IMR-90 (cell line): Measurements from ENCODE around the gene MYBPC3. TPM values are rescaled to one million over a fixed set of nuclear protein-coding genes. Genes with fewer than 3 reads are reported as not detected.

Experiments
- ATAC-seq: fragments of 200-7000 bp; cut with Tn5 transposase; 2 replicates; pipeline ENCODE4 v1.9.1; 2020; ENCODE audit warnings: low read depth, mild to moderate bottlenecking, moderate library complexity
- BruUV-seq: library from RNA; stranded (reverse); fragments of 400-500 nt; replicated peaks from 2 replicates; lab custom pipeline; 2021; lab: Mats Ljungman, UMichigan
- CTCF ChIA-PET: fragments of 300-600 bp; formaldehyde crosslinking; extraction: SDS; loops from one replicate; lab custom pipeline; 2021; ENCODE audit warnings: antibody characterized with exemption; lab: Yijun Ruan, JAX
- POLR2A ChIA-PET: fragments of 300-600 bp; sonication (Branson Sonifier 250); formaldehyde crosslinking; loops from one replicate; lab custom pipeline; 2022; ENCODE audit warnings: antibody characterized with exemption; ENCODE audit not compliant: unreplicated experiment; lab: Charles Lee
- DNase-seq: peaks from one replicate; pipeline ENCODE4 v3.0.0; 2013
- H2AFZ ChIP-seq: replicated peaks from 2 replicates; pipeline ENCODE3; 2013; ENCODE audit warnings: low read length, mild to moderate bottlenecking; ENCODE audit not compliant: poor library complexity
- H2AK5ac ChIP-seq: 2 replicates; pipeline ENCODE4 v1.6.1; 2013; ENCODE audit warnings: low read depth, low read length, inconsistent platforms
- H2AK9ac ChIP-seq: replicated peaks from 2 replicates; pipeline ENCODE3; 2013; ENCODE audit warnings: mild to moderate bottlenecking, low read depth, low read length, moderate library complexity; ENCODE audit not compliant: poor library complexity
- H2BK120ac ChIP-seq: 2 replicates; pipeline ENCODE4 v1.6.1; 2013; ENCODE audit warnings: low read depth, low read length, inconsistent platforms
- H2BK15ac ChIP-seq: 3 replicates; pipeline ENCODE4 v1.6.1; 2013; ENCODE audit warnings: low read depth, low read length, inconsistent platforms
- H2BK20ac ChIP-seq: 2 replicates; pipeline ENCODE4 v1.6.1; 2013; ENCODE audit warnings: low read depth, mild to moderate bottlenecking, inconsistent platforms, low read length, moderate library complexity
- H2BK5ac ChIP-seq: 2 replicates; pipeline ENCODE4 v1.6.1; 2013; ENCODE audit warnings: mild to moderate bottlenecking, low read depth, low read length, inconsistent platforms; ENCODE audit not compliant: poor library complexity, severe bottlenecking
- H3K14ac ChIP-seq: replicated peaks from 2 replicates; pipeline ENCODE4 v1.6.1; 2013; ENCODE audit warnings: low read depth, low read length, inconsistent platforms
- H3K18ac ChIP-seq: 2 replicates; pipeline ENCODE4 v1.6.1; 2013; ENCODE audit warnings: low read depth, low read length, control low read depth
- H3K23ac ChIP-seq: 2 replicates; pipeline ENCODE4 v1.6.1; 2013; ENCODE audit warnings: low read depth, low read length, inconsistent platforms
- H3K27ac ChIP-seq: 2 replicates; pipeline ENCODE4 v1.5.1; 2013; ENCODE audit warnings: mild to moderate bottlenecking, control low read depth, low read length; ENCODE audit not compliant: insufficient read depth
- H3K27me3 ChIP-seq: 2 replicates; pipeline ENCODE4 v1.6.1; 2013; ENCODE audit warnings: low read length; ENCODE audit not compliant: control insufficient read depth, insufficient read depth
- H3K36me3 ChIP-seq: 2 replicates; pipeline ENCODE4 v1.6.1; 2013; ENCODE audit warnings: low read length, mixed read lengths; ENCODE audit not compliant: control insufficient read depth, insufficient read depth
- H3K4ac ChIP-seq: 2 replicates; pipeline ENCODE4 v1.6.1; 2013; ENCODE audit warnings: low read depth, low read length, inconsistent platforms
- H3K4me1 ChIP-seq: 2 replicates; pipeline ENCODE4 v1.6.1; 2013; ENCODE audit warnings: low read length, mixed read lengths; ENCODE audit not compliant: control insufficient read depth, insufficient read depth
- H3K4me2 ChIP-seq: 2 replicates; pipeline ENCODE4 v1.6.1; 2013; ENCODE audit warnings: low read depth, mild to moderate bottlenecking, control low read depth, low read length, moderate library complexity
- H3K4me3 ChIP-seq: 2 replicates; pipeline ENCODE4 v1.5.1; 2013; ENCODE audit warnings: low read depth, mild to moderate bottlenecking, control low read depth, low read length, moderate library complexity; ENCODE audit not compliant: insufficient read depth
- H3K56ac ChIP-seq: 2 replicates; pipeline ENCODE4 v1.6.1; 2013; ENCODE audit warnings: low read length, inconsistent platforms; ENCODE audit not compliant: insufficient read depth; ENCODE audit errors: extremely low read depth
- H3K79me1 ChIP-seq, 2 experiments: 2 replicates each; pipeline ENCODE4 v1.6.1; 2013; ENCODE audit warnings: low read length in 2 of 2, inconsistent platforms in 1 of 2, low read depth in 1 of 2
- H3K9ac ChIP-seq: 2 replicates; pipeline ENCODE4 v1.6.1; 2013; ENCODE audit warnings: low read depth, low read length, control low read depth
- H3K9me1 ChIP-seq: 2 replicates; pipeline ENCODE4 v1.6.1; 2013; ENCODE audit warnings: low read length, inconsistent platforms; ENCODE audit not compliant: insufficient read depth
- H3K9me3 ChIP-seq: 2 replicates; pipeline ENCODE4 v1.6.1; 2013; ENCODE audit warnings: low read length; ENCODE audit not compliant: control insufficient read depth, insufficient read depth
- H4K20me1 ChIP-seq: 2 replicates; pipeline ENCODE4 v1.6.1; 2013; ENCODE audit warnings: low read length, inconsistent platforms; ENCODE audit not compliant: insufficient read depth
- H4K5ac ChIP-seq: 2 replicates; pipeline ENCODE4 v1.6.1; 2013; ENCODE audit warnings: mild to moderate bottlenecking, low read depth, low read length, control low read depth
- H4K8ac ChIP-seq, 2 experiments: 2 replicates each; pipeline ENCODE4 v1.6.1; 2013; ENCODE audit warnings: low read depth in 2 of 2, low read length in 2 of 2, control low read depth in 1 of 2, inconsistent platforms in 1 of 2
- H4K91ac ChIP-seq: 2 replicates; pipeline ENCODE4 v1.6.1; 2013; ENCODE audit warnings: low read depth, low read length, inconsistent platforms; ENCODE audit not compliant: insufficient read depth
- BHLHE40 ChIP-seq: fragments of 150-350 bp; IDR thresholded peaks from 2 replicates; pipeline ENCODE4 v1.6.1; 2016; ENCODE audit warnings: mild to moderate bottlenecking, low read depth, low read length
- CEBPB ChIP-seq: IDR thresholded peaks from 2 replicates; pipeline ENCODE4 v1.6.1; 2012; ENCODE audit warnings: low read depth, low read length, improper control_type of control experiment
- CTCF ChIP-seq: conservative IDR thresholded peaks from 2 replicates; pipeline ENCODE4 v1.5.1; 2012; ENCODE audit warnings: mild to moderate bottlenecking, low read depth, low read length, improper control_type of control experiment
- ELK1 ChIP-seq: fragments of 150-350 bp; IDR thresholded peaks from 2 replicates; pipeline ENCODE4 v1.6.1; 2016; ENCODE audit warnings: low read depth, mild to moderate bottlenecking, low read length, moderate library complexity, borderline replicate concordance
- FOS ChIP-seq: fragments of 150-350 bp; IDR thresholded peaks from 2 replicates; pipeline ENCODE4 v1.6.1; 2016; ENCODE audit warnings: low read depth, low read length
- MAZ ChIP-seq: IDR thresholded peaks from 2 replicates; pipeline ENCODE4 v1.6.1; 2012; ENCODE audit warnings: low read depth, mild to moderate bottlenecking, low read length, improper control_type of control experiment, moderate library complexity, borderline replicate concordance
- MXI1 ChIP-seq: IDR thresholded peaks from 2 replicates; pipeline ENCODE4 v1.6.1; 2012; ENCODE audit warnings: low read depth, mild to moderate bottlenecking, low read length, moderate library complexity, borderline replicate concordance
- NFE2L2 ChIP-seq: fragments of 150-350 bp; IDR thresholded peaks from 2 replicates; pipeline ENCODE4 v1.6.1; 2016; ENCODE audit warnings: low read depth, mild to moderate bottlenecking, low read length
- POLR2A ChIP-seq: IDR thresholded peaks from 2 replicates; pipeline ENCODE4 v1.6.1; 2012; ENCODE audit warnings: mild to moderate bottlenecking, low read depth, low read length
- RAD21 ChIP-seq: IDR thresholded peaks from 2 replicates; pipeline ENCODE4 v1.6.1; 2012; ENCODE audit warnings: low read length, improper control_type of control experiment
- RCOR1 ChIP-seq: IDR thresholded peaks from 2 replicates; pipeline ENCODE4 v1.6.1; 2012; ENCODE audit warnings: mild to moderate bottlenecking, low read length, improper control_type of control experiment; ENCODE audit not compliant: insufficient replicate concordance
- RFX5 ChIP-seq: IDR thresholded peaks from 2 replicates; pipeline ENCODE4 v1.8.0; 2012; ENCODE audit warnings: low read depth, mild to moderate bottlenecking, low read length, moderate library complexity
- SMC3 ChIP-seq: fragments of 150-350 bp; IDR thresholded peaks from 2 replicates; pipeline ENCODE4 v1.6.1; 2016; ENCODE audit warnings: low read depth, mild to moderate bottlenecking, antibody characterized with exemption, low read length, moderate library complexity
- USF2 ChIP-seq: fragments of 150-350 bp; IDR thresholded peaks from 2 replicates; pipeline ENCODE4 v1.6.1; 2017; ENCODE audit warnings: mild to moderate bottlenecking, antibody characterized with exemption, low read length, low read depth
- WGBS, 2 experiments: methylation state at CpG; one replicate each; pipeline versions ENCODE4 v1.1.5 to v1.1.7; 2013; ENCODE audit warnings: missing lambda C conversion rate in 2 of 2; ENCODE audit not compliant: insufficient read length in 1 of 2; ENCODE audit errors: extremely low coverage in 2 of 2; 5-methylcytosine and 5-hydroxymethylcytosine counted together
- dilution Hi-C: fragments of 300-500 bp; cut with HindIII; formaldehyde crosslinking; loops from one replicate; pipeline ENCODE4 v1.14.3; 2018; ENCODE audit warnings: low sequenced_read_pairs; ENCODE audit not compliant: unreplicated experiment
- in situ Hi-C: fragments of 300-500 bp; cut with MboI; formaldehyde crosslinking; loops from 3 replicates; pipeline ENCODE4 v1.14.3; 2019; ENCODE audit warnings: low sequenced_read_pairs, inconsistent platforms, mixed read lengths
- intact Hi-C: fragments of 100-400 bp; cut with micrococcal nuclease; formaldehyde crosslinking; loops from 2 replicates; pipeline ENCODE4 v1.10.0; 2022
- polyA plus RNA-seq, 3 experiments: library from polyadenylated mRNA; depleted of rRNA; stranded (reverse); fragments of >200 nt; gene quantifications; 2 replicates each; pipeline ENCODE4 v1.2.3, GENCODE V29; 2012; ENCODE audit warnings: low replicate concordance in 1 of 3
- total RNA-seq: library from RNA; depleted of rRNA; stranded (reverse); fragments of >200 nt; gene quantifications from 2 replicates; pipeline ENCODE4 v1.2.3, GENCODE V29; 2012

The MYBPC3 gene
- total and polyA plus RNA-seq, 2 of the 4 experiments (the other 2 are of a cell fraction): not detected

GRCh38 chr11:47395223-47396048, 42.9 kb upstream of the MYBPC3 start:
- Histone ChIP-seq H3K4me1 (peaks cover 15% of the 10 kb centered on the region), H3K23ac (no peak overlapping the region), H2AFZ (peak overlapping the region; percentile 58), H3K4ac (no peak overlapping the region), H3K36me3 (no peaks in the 10 kb centered on the region), H3K27ac (no peak overlapping the region), H2AK5ac (no peak overlapping the region), H3K18ac (no peak overlapping the region), H4K91ac (no peak overlapping the region), H2AK9ac (peak overlapping the region; percentile 55), H4K20me1 (no peaks in the 10 kb centered on the region), H4K5ac (no peak overlapping the region), H4K8ac (no peak overlapping the region), H3K9me3 (no peaks in the 10 kb centered on the region), H3K4me3 (no peak overlapping the region), H3K9ac (no peak overlapping the region), H2BK20ac (no peak overlapping the region), H2BK120ac (no peak overlapping the region), H3K27me3 (no peaks in the 10 kb centered on the region), H2BK15ac (no peak overlapping the region), H3K79me1 (no peaks in the 10 kb centered on the region), H3K4me2 (no peak overlapping the region), H2BK5ac (no peak overlapping the region), H3K9me1 (peaks cover 6% of the 10 kb centered on the region), H3K14ac (no peak overlapping the region), H3K56ac (no peak overlapping the region)
- dilution Hi-C loops (no loop called here), intact Hi-C loops (no loop called here), in situ Hi-C loops (no loop called here)
- no peak for TF ChIP-seq RCOR1
- no peak for TF ChIP-seq NFE2L2
- TF ChIP-seq RAD21: no peak
- TF ChIP-seq USF2: no peak
- TF ChIP-seq POLR2A: no peak
- TF ChIP-seq RFX5: no peak
- TF ChIP-seq CEBPB: no peak
- TF ChIP-seq CTCF: no peak
- no peak for TF ChIP-seq ELK1
- TF ChIP-seq SMC3: no peak
- TF ChIP-seq FOS: no peak
- no peak for TF ChIP-seq BHLHE40
- TF ChIP-seq MAZ: no peak
- no peak for TF ChIP-seq MXI1
- no TSS peak for BruUV-seq
- POLR2A ChIA-PET: no interaction called here
- DNase-seq (no peak), ATAC-seq (no peak)
- WGBS, 2 experiments: 95% methylated on average over 10 of the region's 25 CpGs; no CpG with 5 or more reads in 1 of the 2 experiments
- CTCF ChIA-PET: no interaction called here
